HepG2 (cell line): ENCODE measurements around the gene SOBP. TPM values are rescaled to one million over a fixed set of nuclear protein-coding genes. Genes with fewer than 3 reads are reported as not detected.

Experiments
- ASH2L ChIP-seq: fragments of 300-600, 200-600 bp; sonication (generic); IDR thresholded peaks from 2 replicates; pipeline ENCODE4 v1.7.0; 2017; ENCODE audit warnings: low read depth, mild to moderate bottlenecking, moderate library complexity, mixed read lengths, low read length; ENCODE audit not compliant: insufficient read length
- CHD2 ChIP-seq: IDR thresholded peaks from 2 replicates; pipeline ENCODE4 v1.6.1; 2011; ENCODE audit warnings: low read depth, low read length, improper control_type of control experiment
- CSRNP1 ChIP-seq: sonication (generic); formaldehyde crosslinking; IDR thresholded peaks from 2 replicates; pipeline ENCODE4 v1.8.1; 2023; ENCODE audit warnings: mild to moderate bottlenecking, missing genetic modification reagents
- GLI4 ChIP-seq: sonication (generic); formaldehyde crosslinking; IDR thresholded peaks from 2 replicates; pipeline ENCODE4 v1.5.1; 2020; ENCODE audit warnings: missing genetic modification reagents, mild to moderate bottlenecking, moderate library complexity, borderline replicate concordance
- HNF1B ChIP-seq: sonication (generic); formaldehyde crosslinking; IDR thresholded peaks from 2 replicates; pipeline ENCODE4 v1.5.1; 2020; ENCODE audit warnings: mild to moderate bottlenecking, moderate library complexity, missing genetic modification reagents
- MIER3 ChIP-seq: IDR thresholded peaks from 2 replicates; pipeline ENCODE4 v1.6.1; 2016; ENCODE audit warnings: missing compliant biosample characterization, borderline replicate concordance
- PRMT3 ChIP-seq: sonication (generic); formaldehyde crosslinking; IDR thresholded peaks from 2 replicates; pipeline ENCODE4 v1.8.1; 2022; ENCODE audit warnings: low read depth, mild to moderate bottlenecking, moderate library complexity, missing genetic modification reagents, borderline replicate concordance
- SMARCC2 ChIP-seq: fragments of 450-650 bp; IDR thresholded peaks from 2 replicates; pipeline ENCODE4 v1.6.1; 2017; ENCODE audit warnings: antibody characterized with exemption, mild to moderate bottlenecking
- SMYD3 ChIP-seq: sonication (generic); formaldehyde crosslinking; IDR thresholded peaks from 2 replicates; pipeline ENCODE4 v1.8.1; 2023; ENCODE audit warnings: mild to moderate bottlenecking, missing genetic modification reagents
- SRY ChIP-seq: sonication (generic); formaldehyde crosslinking; IDR thresholded peaks from 2 replicates; pipeline ENCODE4 v1.8.0; 2022; ENCODE audit warnings: mild to moderate bottlenecking, missing genetic modification reagents
- TFDP2 ChIP-seq: sonication (generic); formaldehyde crosslinking; IDR thresholded peaks from 2 replicates; pipeline ENCODE4 v1.4.0; 2020; ENCODE audit warnings: missing genetic modification reagents
- TOE1 ChIP-seq: sonication (generic); formaldehyde crosslinking; IDR thresholded peaks from 2 replicates; pipeline ENCODE4 v1.4.0; 2020; ENCODE audit warnings: mild to moderate bottlenecking, missing genetic modification reagents
- TP53 ChIP-seq: sonication (generic); formaldehyde crosslinking; conservative IDR thresholded peaks from 2 replicates; pipeline ENCODE4 v1.4.0; 2020; ENCODE audit warnings: missing genetic modification reagents
- ZBTB7B ChIP-seq: sonication (generic); formaldehyde crosslinking; IDR thresholded peaks from 2 replicates; pipeline ENCODE4 v1.4.0; 2020; ENCODE audit warnings: missing genetic modification reagents
- ZFP37 ChIP-seq: sonication (generic); formaldehyde crosslinking; IDR thresholded peaks from 2 replicates; pipeline ENCODE4 v1.4.0; 2020; ENCODE audit warnings: missing genetic modification reagents, borderline replicate concordance
- ZKSCAN5 ChIP-seq: sonication (generic); formaldehyde crosslinking; IDR thresholded peaks from 2 replicates; pipeline ENCODE4 v1.5.1; 2020; ENCODE audit warnings: mild to moderate bottlenecking, missing genetic modification reagents
- ZNF274 ChIP-seq: sonication (generic); formaldehyde crosslinking; IDR thresholded peaks from 2 replicates; pipeline ENCODE4 v1.5.1; 2020; ENCODE audit warnings: mild to moderate bottlenecking, missing genetic modification reagents
- ZNF343 ChIP-seq: sonication (generic); formaldehyde crosslinking; IDR thresholded peaks from 2 replicates; pipeline ENCODE4 v1.4.0; 2020; ENCODE audit warnings: mild to moderate bottlenecking, missing genetic modification reagents
- ZNF773 ChIP-seq: sonication (generic); formaldehyde crosslinking; IDR thresholded peaks from 2 replicates; pipeline ENCODE4 v1.4.0; 2020; ENCODE audit warnings: missing genetic modification reagents, borderline replicate concordance
- ZNF792 ChIP-seq: IDR thresholded peaks from 2 replicates; pipeline ENCODE4 v1.6.1; 2016
- polyA plus RNA-seq, 8 experiments: library from polyadenylated mRNA; depleted of rRNA in 3 of 8; stranded (reverse) in 7 of 8; unstranded in 1 of 8; fragments of >200 nt; fragmentation: Illumina TruSeq in 4 of 8; extraction: Trizol in 4 of 8; gene quantifications; 2 replicates each; pipeline versions ENCODE4 v1.2.1 to v1.2.3, GENCODE V29; 2011 to 2016; ENCODE audit warnings: low read depth in 4 of 8, missing spikeins in 1 of 8, mixed read lengths in 1 of 8; ENCODE audit not compliant: insufficient read depth in 1 of 8
- total RNA-seq, 5 experiments: library from RNA; depleted of rRNA; stranded (reverse); fragments of >200 nt; fragmentation: Illumina TruSeq; extraction: Trizol; gene quantifications; 2 replicates each; pipeline ENCODE4 v1.2.3, GENCODE V29; 2016; ENCODE audit warnings: low read depth in 1 of 5
- TF ChIP-seq, protein P1 (sequence below): IDR thresholded peaks from 2 replicates; pipeline ENCODE4 v1.6.1; 2016; ENCODE audit warnings: mild to moderate bottlenecking, missing biosample characterization, missing genetic modification reagents
- TF ChIP-seq, protein P2 (sequence below): sonication (generic); formaldehyde crosslinking; IDR thresholded peaks from 2 replicates; pipeline ENCODE4 v1.9.0; 2021; ENCODE audit warnings: missing genetic modification reagents, borderline replicate concordance

SOBP gene
- total and polyA plus RNA-seq, 2 of the 13 experiments (the other 11 are each of a cell fraction or from before 2014, with no cell fraction given): 1.5 to 6.9 TPM

DNA sequence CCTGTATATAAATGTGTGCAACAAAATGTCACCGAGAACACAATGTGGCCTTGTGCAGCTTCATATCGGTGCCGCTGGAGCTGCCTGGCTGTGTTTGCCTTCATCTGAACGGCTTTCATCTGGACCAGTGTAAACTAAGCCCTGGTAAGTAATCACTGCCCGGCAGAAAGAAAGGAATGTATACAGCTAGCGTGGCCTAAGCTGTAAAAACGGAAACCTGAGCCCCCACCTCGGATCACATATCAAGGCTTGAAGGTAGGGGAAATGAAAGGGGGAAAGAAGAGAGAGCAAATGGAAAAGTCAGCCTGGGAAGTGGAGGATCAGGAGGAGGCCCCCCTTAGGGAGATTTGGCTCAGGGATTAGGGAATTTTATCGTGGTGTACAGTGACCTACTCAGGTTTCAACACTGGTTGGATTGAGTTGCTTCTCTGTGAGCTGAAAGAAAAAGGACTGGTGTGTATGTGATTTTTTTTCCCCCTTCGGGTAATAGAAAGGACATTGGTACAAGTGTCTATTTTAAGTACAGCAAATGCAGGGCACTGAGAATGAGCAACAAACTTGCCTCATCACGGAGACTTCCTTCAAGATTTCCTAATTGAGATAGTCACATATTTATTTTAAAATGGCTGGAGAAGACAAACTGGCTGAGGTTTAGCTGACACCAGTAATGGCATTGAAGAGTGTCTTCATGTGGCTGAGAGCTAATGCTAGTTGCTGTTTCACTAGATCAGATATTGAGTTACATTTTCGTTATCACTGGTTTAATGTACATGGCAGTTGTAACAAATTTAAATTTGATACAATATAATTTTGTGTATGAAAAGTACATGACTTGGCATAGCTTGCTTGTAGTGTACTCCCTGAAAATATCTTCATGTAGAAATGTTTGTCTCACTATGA, 3.5 kb downstream of the SOBP start (continued):
- TF ChIP-seq TFDP2 (CRISPR knock-in tag) (no peak), SMYD3 (CRISPR knock-in tag) (0 out of 2 replicates have a peak, but pooled peaks have one; percentile 52), TOE1 (CRISPR knock-in tag) (no peak; the same call in 1 of the 2 replicates), PRMT3 (CRISPR knock-in tag) (no peak), ZNF792 (CRISPR knock-in tag) (no peak), CHD2 (no peak), ZNF773 (no peak), SMARCC2 (no peak), HNF1B (peak; percentile 90), ASH2L (peak; percentile 92), TP53 (CRISPR knock-in tag) (peak; percentile 53; the same call in 1 of the 2 replicates), GLI4 (CRISPR knock-in tag) (no peak), ZKSCAN5 (CRISPR knock-in tag) (no peak), ZFP37 (no peak; the same call in 1 of the 2 replicates), SRY (CRISPR knock-in tag) (no peak), ZNF274 (no peak), MIER3 (peak; percentile 56; the same call in 1 of the 2 replicates), ZNF343 (no peak), CSRNP1 (no peak), ZBTB7B (CRISPR knock-in tag) (peak; percentile 95)
- TF ChIP-seq, protein P1, sequence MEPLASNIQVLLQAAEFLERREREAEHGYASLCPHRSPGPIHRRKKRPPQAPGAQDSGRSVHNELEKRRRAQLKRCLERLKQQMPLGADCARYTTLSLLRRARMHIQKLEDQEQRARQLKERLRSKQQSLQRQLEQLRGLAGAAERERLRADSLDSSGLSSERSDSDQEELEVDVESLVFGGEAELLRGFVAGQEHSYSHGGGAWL (CRISPR knock-in tag): no peak
- TF ChIP-seq, protein P2, sequence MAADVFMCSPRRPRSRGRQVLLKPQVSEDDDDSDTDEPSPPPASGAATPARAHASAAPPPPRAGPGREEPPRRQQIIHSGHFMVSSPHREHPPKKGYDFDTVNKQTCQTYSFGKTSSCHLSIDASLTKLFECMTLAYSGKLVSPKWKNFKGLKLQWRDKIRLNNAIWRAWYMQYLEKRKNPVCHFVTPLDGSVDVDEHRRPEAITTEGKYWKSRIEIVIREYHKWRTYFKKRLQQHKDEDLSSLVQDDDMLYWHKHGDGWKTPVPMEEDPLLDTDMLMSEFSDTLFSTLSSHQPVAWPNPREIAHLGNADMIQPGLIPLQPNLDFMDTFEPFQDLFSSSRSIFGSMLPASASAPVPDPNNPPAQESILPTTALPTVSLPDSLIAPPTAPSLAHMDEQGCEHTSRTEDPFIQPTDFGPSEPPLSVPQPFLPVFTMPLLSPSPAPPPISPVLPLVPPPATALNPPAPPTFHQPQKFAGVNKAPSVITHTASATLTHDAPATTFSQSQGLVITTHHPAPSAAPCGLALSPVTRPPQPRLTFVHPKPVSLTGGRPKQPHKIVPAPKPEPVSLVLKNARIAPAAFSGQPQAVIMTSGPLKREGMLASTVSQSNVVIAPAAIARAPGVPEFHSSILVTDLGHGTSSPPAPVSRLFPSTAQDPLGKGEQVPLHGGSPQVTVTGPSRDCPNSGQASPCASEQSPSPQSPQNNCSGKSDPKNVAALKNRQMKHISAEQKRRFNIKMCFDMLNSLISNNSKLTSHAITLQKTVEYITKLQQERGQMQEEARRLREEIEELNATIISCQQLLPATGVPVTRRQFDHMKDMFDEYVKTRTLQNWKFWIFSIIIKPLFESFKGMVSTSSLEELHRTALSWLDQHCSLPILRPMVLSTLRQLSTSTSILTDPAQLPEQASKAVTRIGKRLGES: no peak
